ENCODE data around the gene ZFP36.
"Not testable (repeated sequence)": the region's sequence is repeated elsewhere in the genome, so short reads cannot be mapped to it uniquely, and the experiment has no call there.

ZFP36 gene

GRCh38 chr19:39448271-39448670 is 41.6 kb downstream of the ZFP36 start:
- no peak for FAIRE-seq

- FAIRE-seq, result no peak
These were observed 42.6 kb downstream of the ZFP36 start for GRCh38 chr19:39449116-39449797.

DNA sequence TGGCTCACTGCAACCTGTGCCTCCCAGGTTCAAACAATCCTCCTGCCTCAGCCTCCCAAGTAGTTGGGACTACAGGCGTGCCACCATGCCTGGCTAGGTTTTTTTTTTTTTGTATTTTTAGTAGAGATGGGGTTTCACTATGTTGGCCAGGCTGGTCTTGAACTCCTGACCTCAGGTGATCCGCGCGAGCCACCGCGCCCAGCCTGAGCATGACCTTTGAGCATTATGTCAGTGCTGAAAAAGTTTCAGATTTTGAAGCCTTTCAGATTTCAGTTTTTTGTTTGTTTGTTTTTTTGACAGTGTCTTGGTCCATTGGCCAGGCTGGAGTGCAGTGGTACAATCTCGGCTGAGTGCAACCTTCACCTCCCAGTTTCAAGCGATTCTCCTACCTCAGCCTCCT is 44.6 kb downstream of the ZFP36 start:
- not testable (repeated sequence) for FAIRE-seq

Data from endometrium (tissue), 2 donors.